ENCODE data around the gene KLHL10.

KLHL10 gene

GRCh38 chr17:41837761-41838538 lies at the start of gene KLHL10:
TSS of gene KLHL10 (plus strand) at chr17:41837825. CDS start at chr17:41837933, 108 bp downstream.
- DNase-seq: no peak

- DNase-seq: no peak
Measured at GRCh38 chr17:41792845-41793783, 44.5 kb upstream of the KLHL10 start.

DNA sequence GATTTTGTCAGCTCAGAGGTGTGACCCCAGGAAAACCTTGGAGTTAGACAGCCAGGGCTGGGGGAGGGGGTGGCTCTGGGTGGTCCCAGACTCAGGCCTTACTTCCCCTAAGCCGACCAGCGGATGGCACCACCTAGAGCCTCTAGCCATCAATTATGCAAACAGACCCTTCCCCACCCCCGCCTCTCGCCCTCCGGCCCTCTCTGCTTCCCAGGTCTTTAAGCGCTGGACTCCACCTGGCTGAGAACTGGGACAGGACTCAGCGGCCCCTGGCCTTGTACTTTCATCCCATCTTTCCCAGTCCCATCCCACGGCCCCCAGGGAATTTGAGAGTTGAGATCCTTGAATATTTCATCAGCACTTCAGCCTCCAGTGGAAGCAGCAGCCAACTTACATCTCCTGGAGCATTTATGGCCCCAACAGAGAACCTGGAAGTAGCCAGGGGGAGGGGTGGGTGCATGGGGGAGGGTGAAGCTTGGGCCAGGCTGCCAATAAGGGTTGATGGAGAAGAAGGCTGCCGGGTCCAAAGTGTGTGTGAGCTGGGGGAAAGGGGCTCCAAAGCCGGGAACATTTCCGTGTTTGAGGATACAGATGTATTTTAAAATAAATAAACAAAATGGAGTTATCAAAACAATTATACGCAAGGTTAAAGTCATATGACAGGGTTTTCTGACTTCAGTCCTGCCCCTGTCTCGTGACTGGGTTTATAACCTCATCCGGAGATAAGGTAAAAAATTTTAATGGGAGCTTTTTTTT lies 43.7 kb upstream of the KLHL10 start:
- DNase-seq: no peak

DNA sequence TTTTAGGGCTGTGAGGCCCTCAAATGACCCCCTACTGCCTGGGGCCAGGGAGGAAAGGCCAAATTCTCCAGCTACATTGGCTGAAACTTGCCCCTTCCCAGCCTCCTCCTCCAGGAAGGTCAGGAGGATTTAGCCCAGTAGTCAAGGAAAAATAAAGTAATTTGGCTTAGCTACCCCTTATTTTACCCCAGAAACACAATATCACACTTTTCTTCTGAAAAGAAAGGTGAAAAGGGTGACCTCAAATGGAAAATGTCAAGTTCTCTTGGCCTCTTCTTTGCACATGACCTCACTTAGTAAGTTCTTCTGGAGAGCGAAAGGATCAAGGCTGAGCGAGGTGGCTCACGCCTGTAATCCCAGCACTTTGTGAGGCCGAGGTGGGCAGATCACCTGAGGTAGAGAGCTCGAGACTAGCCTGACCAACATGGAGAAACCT lies 43.1 kb upstream of the KLHL10 start:
- no peak for DNase-seq

GRCh38 chr17:41796121-41796895 lies 41.3 kb upstream of the KLHL10 start:
- DNase-seq: no peak

DNA sequence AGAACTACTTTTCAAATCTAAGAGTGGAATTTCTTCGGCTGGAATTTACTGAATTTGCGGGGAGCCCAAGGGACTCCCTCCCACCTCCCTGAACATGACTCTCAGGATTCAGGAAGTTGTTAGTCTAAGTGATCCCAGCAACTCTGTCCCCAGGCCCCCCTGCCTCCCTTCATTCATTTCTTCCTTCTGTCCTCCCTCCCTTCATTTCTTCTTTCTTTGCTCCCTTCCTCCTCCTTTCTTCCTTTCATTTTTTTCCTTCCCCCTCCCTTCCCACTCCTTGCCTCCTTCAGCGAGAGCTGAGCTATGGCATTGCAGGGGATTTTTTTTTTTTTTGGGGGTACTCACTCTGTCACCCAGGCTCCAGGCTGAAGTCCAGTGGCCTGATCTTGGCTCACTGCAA lies 40.2 kb upstream of the KLHL10 start:
- DNase-seq: no peak

DNA sequence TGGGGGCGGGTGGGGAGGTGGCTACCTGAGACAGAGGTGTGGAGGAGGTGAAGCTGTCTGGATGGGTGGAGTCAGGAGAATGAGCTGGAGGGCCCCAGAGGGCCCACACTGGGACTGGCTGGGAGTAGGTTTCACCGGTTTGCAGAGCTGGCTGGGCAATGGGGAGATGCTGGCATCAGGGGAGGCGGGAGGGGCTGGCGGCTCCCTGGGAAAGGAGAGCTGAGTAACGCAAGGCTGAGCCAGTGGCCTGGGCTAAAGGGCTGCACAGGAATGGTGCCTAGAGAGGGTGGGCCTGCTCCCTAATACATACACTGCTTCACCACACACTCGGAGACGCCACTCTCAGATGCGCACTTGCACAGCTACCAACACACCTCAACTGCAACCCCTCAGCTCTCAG lies 38.3 kb upstream of the KLHL10 start:
- no peak for DNase-seq

DNA sequence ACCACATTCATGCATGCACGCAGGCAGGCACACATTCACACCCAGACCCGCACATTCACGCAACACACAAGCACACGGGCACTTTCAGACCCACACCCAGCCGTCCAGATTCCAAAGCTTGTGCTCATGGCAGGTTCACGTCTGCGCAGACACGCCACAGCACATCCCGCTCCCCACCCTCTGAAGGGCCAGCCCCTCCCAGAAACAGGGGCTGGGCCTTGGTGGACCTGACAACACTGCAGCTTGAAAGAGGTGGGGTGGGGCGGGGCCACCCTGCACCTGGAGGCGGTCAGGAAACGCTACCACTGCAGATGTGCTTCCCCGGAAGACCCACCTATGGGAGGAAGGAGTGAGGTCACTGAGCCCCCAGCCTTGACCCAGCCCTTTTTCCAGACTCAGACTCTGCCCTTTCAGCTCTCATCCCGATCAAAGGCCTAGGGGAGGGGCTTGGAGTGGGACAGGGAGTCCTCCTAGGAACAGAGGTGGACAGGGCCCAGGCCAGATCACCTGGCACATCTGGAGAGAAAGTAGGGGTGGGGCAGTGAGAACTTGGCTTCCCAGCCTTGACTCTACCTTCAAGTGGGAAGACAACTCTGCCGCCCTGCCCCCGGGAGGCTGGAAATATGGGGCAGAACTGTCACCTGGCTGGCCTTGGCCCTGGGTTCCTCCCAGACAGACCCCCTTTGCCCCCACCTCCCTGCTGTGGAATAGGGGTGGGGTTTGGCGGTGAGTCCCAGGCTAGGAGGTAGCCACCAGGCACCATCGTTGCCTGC lies 36.8 kb upstream of the KLHL10 start:
- DNase-seq: no peak

- DNase-seq: peak; percentile 53 to 69 (median 64)
Measured at GRCh38 chr17:41801374-41802271, 36.0 kb upstream of the KLHL10 start.

GRCh38 chr17:41803049-41804020 lies 34.3 kb upstream of the KLHL10 start:
- DNase-seq: no peak

- no peak for DNase-seq
Measured at GRCh38 chr17:41806685-41807445, 30.8 kb upstream of the KLHL10 start.

DNA sequence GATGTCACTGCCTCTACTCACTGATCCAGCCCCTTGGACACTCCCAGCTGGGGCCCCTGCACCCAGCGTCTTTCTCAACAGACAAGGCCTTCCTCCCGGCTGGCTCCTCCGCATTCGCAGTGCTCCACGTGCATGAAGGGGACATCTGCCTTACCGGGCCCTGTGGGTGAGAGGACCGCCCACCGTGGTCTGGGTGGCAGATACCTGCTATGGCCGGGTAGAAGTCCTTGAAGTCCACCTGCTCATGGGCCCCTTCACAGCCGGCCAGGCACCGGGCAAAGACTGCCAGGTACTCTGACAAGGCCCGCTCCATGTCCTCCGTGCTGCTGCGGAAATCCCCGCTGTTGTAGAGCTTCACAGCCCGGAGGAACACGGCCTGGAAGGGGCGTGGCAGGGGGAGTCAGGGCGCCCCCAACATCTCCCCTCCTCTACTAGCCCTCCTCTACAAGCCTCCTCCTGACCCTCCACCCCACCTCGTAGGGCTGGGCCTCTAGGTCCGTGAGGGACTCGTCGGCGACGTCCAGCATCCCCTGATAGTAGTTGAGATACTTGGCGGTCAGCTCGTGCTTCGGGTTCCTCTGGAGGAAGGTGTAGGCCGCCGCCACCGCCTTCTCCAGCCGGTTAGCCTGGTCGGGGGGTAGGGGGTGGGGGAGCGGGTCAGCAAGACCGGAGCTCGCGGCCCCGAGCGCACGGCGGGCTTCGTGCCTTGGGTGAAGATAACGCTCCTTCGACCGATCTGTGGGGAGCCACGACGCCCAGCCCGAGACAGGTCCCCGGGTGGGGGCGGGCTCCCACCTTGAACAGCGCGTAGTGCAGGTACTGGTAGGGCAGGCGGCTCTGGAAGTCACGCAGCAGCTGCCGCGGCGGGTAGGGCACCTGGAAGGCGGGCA lies 26.7 kb upstream of the KLHL10 start:
- peak in 1 of 4 experiments; percentile 10 for DNase-seq

DNA sequence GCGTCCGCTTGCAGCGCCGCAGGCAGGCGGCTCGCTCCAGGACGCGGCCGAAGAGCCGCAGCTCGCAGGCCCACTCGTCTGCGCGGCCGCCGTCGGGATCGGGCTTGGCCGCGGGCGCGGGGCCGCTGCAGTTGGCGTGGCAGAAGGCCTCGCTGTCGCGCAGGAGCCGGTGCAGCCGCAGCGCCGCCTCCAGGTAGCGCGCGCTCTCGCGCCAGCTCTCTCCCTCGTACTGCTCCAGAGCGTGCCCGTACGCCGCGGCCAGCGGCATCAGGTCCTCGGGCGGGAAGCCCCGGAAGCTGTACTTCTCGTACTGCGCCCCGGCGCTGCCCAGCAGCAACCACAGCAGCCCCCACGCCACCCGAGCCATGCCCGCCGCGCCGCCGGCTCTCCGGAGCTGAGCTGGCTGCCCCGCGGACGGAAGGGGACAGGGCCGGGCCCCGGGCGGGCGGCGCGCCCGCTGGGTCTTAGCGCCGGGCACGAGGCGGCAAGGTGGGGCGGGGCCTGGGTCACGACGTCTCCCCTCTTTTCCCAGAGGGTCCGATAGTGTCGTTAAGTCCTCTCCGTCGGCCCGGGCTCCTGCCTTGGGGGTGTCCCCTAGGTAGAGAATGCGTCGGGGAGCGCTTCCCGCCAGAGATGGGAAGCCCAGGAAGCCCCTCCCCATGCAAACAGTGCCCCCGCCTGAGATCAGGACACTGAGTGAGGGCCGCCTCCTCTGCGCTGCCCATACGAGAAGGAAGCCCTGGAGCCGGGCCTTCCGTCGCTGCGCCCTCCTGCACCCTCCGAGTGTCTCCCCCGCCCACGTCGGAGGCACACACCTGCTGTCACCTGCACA lies 25.9 kb upstream of the KLHL10 start, which contains the start of gene P3H4:
Gene P3H4, minus strand, starts transcription at position 401 of the 832 bp plus-strand sequence. Its CDS starts 34 bp downstream, at position 367.
- peak; percentile 29 to 59 (median 50) for DNase-seq

- DNase-seq: peak in 1 of 4 experiments; percentile 19
Measured at GRCh38 chr17:41812381-41813151, 25.1 kb upstream of the KLHL10 start, which contains the start of gene FKBP10. TSS of gene FKBP10 (plus strand) at chr17:41813004. CDS start at chr17:41813035, 31 bp downstream.

- DNase-seq: no peak
Measured at GRCh38 chr17:41813152-41813680, 24.4 kb upstream of the KLHL10 start.

All from activated CD4-positive, CD25-positive, alpha-beta regulatory T cell (primary cell).